IMR-90 (cell line): ENCODE data around the gene PITRM1. TPM values are rescaled to one million over a fixed set of nuclear protein-coding genes. Genes with fewer than 3 reads are reported as not detected.

Source experiments
- ATAC-seq: fragments of 200-7000 bp; cut with Tn5 transposase; 2 replicates; pipeline ENCODE4 v1.9.1; 2020; ENCODE audit warnings: low read depth, mild to moderate bottlenecking, moderate library complexity
- BruUV-seq: library from RNA; stranded (reverse); fragments of 400-500 nt; replicated peaks from 2 replicates; lab custom pipeline; 2021; lab: Mats Ljungman, UMichigan
- CTCF ChIA-PET: fragments of 300-600 bp; formaldehyde crosslinking; extraction: SDS; loops from one replicate; lab custom pipeline; 2021; ENCODE audit warnings: antibody characterized with exemption; lab: Yijun Ruan, JAX
- POLR2A ChIA-PET: fragments of 300-600 bp; sonication (Branson Sonifier 250); formaldehyde crosslinking; loops from one replicate; lab custom pipeline; 2022; ENCODE audit warnings: antibody characterized with exemption; ENCODE audit not compliant: unreplicated experiment; lab: Charles Lee
- DNase-seq: peaks from one replicate; pipeline ENCODE4 v3.0.0; 2013
- H2AFZ ChIP-seq: replicated peaks from 2 replicates; pipeline ENCODE3; 2013; ENCODE audit warnings: low read length, mild to moderate bottlenecking; ENCODE audit not compliant: poor library complexity
- H2AK5ac ChIP-seq: 2 replicates; pipeline ENCODE4 v1.6.1; 2013; ENCODE audit warnings: low read depth, low read length, inconsistent platforms
- H2AK9ac ChIP-seq: replicated peaks from 2 replicates; pipeline ENCODE3; 2013; ENCODE audit warnings: mild to moderate bottlenecking, low read depth, low read length, moderate library complexity; ENCODE audit not compliant: poor library complexity
- H2BK120ac ChIP-seq: 2 replicates; pipeline ENCODE4 v1.6.1; 2013; ENCODE audit warnings: low read depth, low read length, inconsistent platforms
- H2BK15ac ChIP-seq: 3 replicates; pipeline ENCODE4 v1.6.1; 2013; ENCODE audit warnings: low read depth, low read length, inconsistent platforms
- H2BK20ac ChIP-seq: 2 replicates; pipeline ENCODE4 v1.6.1; 2013; ENCODE audit warnings: low read depth, mild to moderate bottlenecking, inconsistent platforms, low read length, moderate library complexity
- H2BK5ac ChIP-seq: 2 replicates; pipeline ENCODE4 v1.6.1; 2013; ENCODE audit warnings: mild to moderate bottlenecking, low read depth, low read length, inconsistent platforms; ENCODE audit not compliant: poor library complexity, severe bottlenecking
- H3K14ac ChIP-seq: replicated peaks from 2 replicates; pipeline ENCODE4 v1.6.1; 2013; ENCODE audit warnings: low read depth, low read length, inconsistent platforms
- H3K18ac ChIP-seq: 2 replicates; pipeline ENCODE4 v1.6.1; 2013; ENCODE audit warnings: low read depth, low read length, control low read depth
- H3K23ac ChIP-seq: 2 replicates; pipeline ENCODE4 v1.6.1; 2013; ENCODE audit warnings: low read depth, low read length, inconsistent platforms
- H3K27ac ChIP-seq: 2 replicates; pipeline ENCODE4 v1.5.1; 2013; ENCODE audit warnings: mild to moderate bottlenecking, control low read depth, low read length; ENCODE audit not compliant: insufficient read depth
- H3K27me3 ChIP-seq: 2 replicates; pipeline ENCODE4 v1.6.1; 2013; ENCODE audit warnings: low read length; ENCODE audit not compliant: control insufficient read depth, insufficient read depth
- H3K36me3 ChIP-seq: 2 replicates; pipeline ENCODE4 v1.6.1; 2013; ENCODE audit warnings: low read length, mixed read lengths; ENCODE audit not compliant: control insufficient read depth, insufficient read depth
- H3K4ac ChIP-seq: 2 replicates; pipeline ENCODE4 v1.6.1; 2013; ENCODE audit warnings: low read depth, low read length, inconsistent platforms
- H3K4me1 ChIP-seq: 2 replicates; pipeline ENCODE4 v1.6.1; 2013; ENCODE audit warnings: low read length, mixed read lengths; ENCODE audit not compliant: control insufficient read depth, insufficient read depth
- H3K4me2 ChIP-seq: 2 replicates; pipeline ENCODE4 v1.6.1; 2013; ENCODE audit warnings: low read depth, mild to moderate bottlenecking, control low read depth, low read length, moderate library complexity
- H3K4me3 ChIP-seq: 2 replicates; pipeline ENCODE4 v1.5.1; 2013; ENCODE audit warnings: low read depth, mild to moderate bottlenecking, control low read depth, low read length, moderate library complexity; ENCODE audit not compliant: insufficient read depth
- H3K56ac ChIP-seq: 2 replicates; pipeline ENCODE4 v1.6.1; 2013; ENCODE audit warnings: low read length, inconsistent platforms; ENCODE audit not compliant: insufficient read depth; ENCODE audit errors: extremely low read depth
- H3K79me1 ChIP-seq, 2 experiments: 2 replicates each; pipeline ENCODE4 v1.6.1; 2013; ENCODE audit warnings: low read length in 2 of 2, inconsistent platforms in 1 of 2, low read depth in 1 of 2
- H3K9ac ChIP-seq: 2 replicates; pipeline ENCODE4 v1.6.1; 2013; ENCODE audit warnings: low read depth, low read length, control low read depth
- H3K9me1 ChIP-seq: 2 replicates; pipeline ENCODE4 v1.6.1; 2013; ENCODE audit warnings: low read length, inconsistent platforms; ENCODE audit not compliant: insufficient read depth
- H3K9me3 ChIP-seq: 2 replicates; pipeline ENCODE4 v1.6.1; 2013; ENCODE audit warnings: low read length; ENCODE audit not compliant: control insufficient read depth, insufficient read depth
- H4K20me1 ChIP-seq: 2 replicates; pipeline ENCODE4 v1.6.1; 2013; ENCODE audit warnings: low read length, inconsistent platforms; ENCODE audit not compliant: insufficient read depth
- H4K5ac ChIP-seq: 2 replicates; pipeline ENCODE4 v1.6.1; 2013; ENCODE audit warnings: mild to moderate bottlenecking, low read depth, low read length, control low read depth
- H4K8ac ChIP-seq, 2 experiments: 2 replicates each; pipeline ENCODE4 v1.6.1; 2013; ENCODE audit warnings: low read depth in 2 of 2, low read length in 2 of 2, control low read depth in 1 of 2, inconsistent platforms in 1 of 2
- H4K91ac ChIP-seq: 2 replicates; pipeline ENCODE4 v1.6.1; 2013; ENCODE audit warnings: low read depth, low read length, inconsistent platforms; ENCODE audit not compliant: insufficient read depth
- BHLHE40 ChIP-seq: fragments of 150-350 bp; IDR thresholded peaks from 2 replicates; pipeline ENCODE4 v1.6.1; 2016; ENCODE audit warnings: mild to moderate bottlenecking, low read depth, low read length
- RCOR1 ChIP-seq: IDR thresholded peaks from 2 replicates; pipeline ENCODE4 v1.6.1; 2012; ENCODE audit warnings: mild to moderate bottlenecking, low read length, improper control_type of control experiment; ENCODE audit not compliant: insufficient replicate concordance
- RFX5 ChIP-seq: IDR thresholded peaks from 2 replicates; pipeline ENCODE4 v1.8.0; 2012; ENCODE audit warnings: low read depth, mild to moderate bottlenecking, low read length, moderate library complexity
- WGBS, 2 experiments: methylation state at CpG; one replicate each; pipeline versions ENCODE4 v1.1.5 to v1.1.7; 2013; ENCODE audit warnings: missing lambda C conversion rate in 2 of 2; ENCODE audit not compliant: insufficient read length in 1 of 2; ENCODE audit errors: extremely low coverage in 2 of 2; 5-methylcytosine and 5-hydroxymethylcytosine counted together
- dilution Hi-C: fragments of 300-500 bp; cut with HindIII; formaldehyde crosslinking; loops from one replicate; pipeline ENCODE4 v1.14.3; 2018; ENCODE audit warnings: low sequenced_read_pairs; ENCODE audit not compliant: unreplicated experiment
- in situ Hi-C: fragments of 300-500 bp; cut with MboI; formaldehyde crosslinking; loops from 3 replicates; pipeline ENCODE4 v1.14.3; 2019; ENCODE audit warnings: low sequenced_read_pairs, inconsistent platforms, mixed read lengths
- intact Hi-C: fragments of 100-400 bp; cut with micrococcal nuclease; formaldehyde crosslinking; loops from 2 replicates; pipeline ENCODE4 v1.10.0; 2022
- polyA plus RNA-seq, 3 experiments: library from polyadenylated mRNA; depleted of rRNA; stranded (reverse); fragments of >200 nt; gene quantifications; 2 replicates each; pipeline ENCODE4 v1.2.3, GENCODE V29; 2012; ENCODE audit warnings: low replicate concordance in 1 of 3
- total RNA-seq: library from RNA; depleted of rRNA; stranded (reverse); fragments of >200 nt; gene quantifications from 2 replicates; pipeline ENCODE4 v1.2.3, GENCODE V29; 2012

Gene PITRM1
- total and polyA plus RNA-seq, 2 of the 4 experiments (the other 2 are of a cell fraction): 97.1 to 124 TPM

DNA sequence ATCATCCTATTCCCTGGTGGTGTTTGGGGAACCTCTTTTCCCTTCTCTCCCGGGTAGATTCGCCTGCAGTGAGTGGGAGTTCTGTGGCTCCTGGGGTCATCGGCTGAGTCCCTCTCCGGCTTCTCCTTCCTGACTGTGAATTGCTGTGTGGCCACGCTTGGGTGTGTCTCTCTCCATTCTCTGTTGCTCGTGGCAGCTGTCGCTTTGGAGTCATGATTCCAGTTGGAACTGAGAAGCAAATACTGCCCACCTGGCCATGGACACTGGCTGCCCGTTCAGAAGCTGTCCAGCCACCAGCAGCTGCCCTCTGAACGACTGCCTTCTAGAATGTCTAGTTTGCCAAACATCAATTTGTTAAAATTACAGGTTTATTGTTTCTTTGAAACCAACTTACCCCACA, 23.1 kb upstream of the PITRM1 start:
- Histone ChIP-seq H2AFZ (no peak overlapping the region), H3K14ac (no peak overlapping the region), H4K91ac (no peak overlapping the region; the same call in 1 of the 2 replicates), H4K5ac (no peak overlapping the region), H2AK5ac (peak overlapping the region; percentile 68), H2BK20ac (peak overlapping the region; percentile 59; the same call in 1 of the 2 replicates), H3K9ac (no peak overlapping the region), H4K8ac (no peak overlapping the region), H3K4me1 (peaks cover 10% of the 10 kb centered on the region), H2BK120ac (no peak overlapping the region), H3K79me1 (0 out of 4 replicates have a peak, but pooled peaks cover 0 to 5% of the 10 kb centered on the region in 2 experiments), H3K9me1 (peaks cover 4% of the 10 kb centered on the region), H3K36me3 (no peaks in the 10 kb centered on the region), H3K27me3 (peaks cover 9% of the 10 kb centered on the region), H3K23ac (no peak overlapping the region), H3K4me2 (no peak overlapping the region), H2BK15ac (peak overlapping the region; percentile 77; the same call in 1 of the 3 replicates), H3K4me3 (no peak overlapping the region), H4K20me1 (no peaks in the 10 kb centered on the region), H3K27ac (no peak overlapping the region), H2BK5ac (no peak overlapping the region), H3K9me3 (no peaks in the 10 kb centered on the region), H3K4ac (peak overlapping the region; percentile 29; the same call in 1 of the 2 replicates), H2AK9ac (peak overlapping the region; percentile 46), H3K18ac (no peak overlapping the region), H3K56ac (no peak overlapping the region)
- TF ChIP-seq RFX5 (no peak), BHLHE40 (no peak), RCOR1 (no peak)
- in situ Hi-C loops: loop anchor here (10.0 kb wide), 2 partner anchors 579 to 1569 kb away; no protein-coding TSS in a partner anchor
- no peak for ATAC-seq
- ChIA-PET CTCF (no interaction called here), POLR2A (no interaction called here)
- BruUV-seq: no TSS peak
- intact Hi-C loops: loop anchor here (2.0 to 10.0 kb wide), 5 partner anchors 43 to 1461 kb away; no protein-coding TSS in a partner anchor
- 96% methylated on average over 3 of the region's 9 CpGs; no CpG with 5 or more reads in 1 of the 2 experiments for WGBS, 2 experiments
- dilution Hi-C loops: no loop called here
- no peak for DNase-seq
